ENCODE measurements around the gene CAMK1D. TPM values are rescaled to one million over a fixed set of nuclear protein-coding genes. Genes with fewer than 3 reads are reported as not detected.

CAMK1D gene
- total and polyA plus RNA-seq, 11 donors = 1.4 to 16.0 (median 2.5) TPM

DNA sequence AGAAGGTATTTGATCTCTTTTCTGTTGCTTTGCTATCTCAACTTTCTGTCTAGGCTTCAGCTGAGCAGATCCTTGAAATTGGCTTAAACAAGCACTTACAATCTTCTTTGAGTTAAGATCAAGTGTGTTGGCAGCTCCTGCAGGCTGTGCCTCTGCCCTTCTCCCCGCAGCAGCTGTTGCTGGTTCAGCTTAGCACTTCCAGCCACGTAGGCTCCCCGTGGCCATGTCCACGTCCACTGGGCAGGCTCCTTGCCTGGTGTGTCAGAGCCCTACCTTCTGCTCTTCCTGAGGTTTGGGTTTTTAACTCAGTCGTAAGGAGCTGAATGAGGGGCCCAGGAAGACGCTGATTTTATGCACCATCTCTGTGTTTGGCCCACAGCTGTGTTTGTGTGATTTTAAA lies 47.2 kb downstream of the CAMK1D start:
- Histone ChIP-seq H3K36me3 (no peaks in the 10 kb centered on the region), H3K4me1 (peaks cover 0 to 1% (median 0%) of the 10 kb centered on the region in 12 donors), H3K9me3 (no peaks in the 10 kb centered on the region), H3K4me3 (no peak overlapping the region), H3K27me3 (no peaks in the 10 kb centered on the region), H3K27ac (peak overlapping the region in 1 of 12 donors; percentile 31)
- ATAC-seq (no peak), DNase-seq (no peak)
- WGBS, 4 donors = 73 to 91% (median 86%) methylated on average over 6 of the region's 6 CpGs
- TF ChIP-seq, protein P1, sequence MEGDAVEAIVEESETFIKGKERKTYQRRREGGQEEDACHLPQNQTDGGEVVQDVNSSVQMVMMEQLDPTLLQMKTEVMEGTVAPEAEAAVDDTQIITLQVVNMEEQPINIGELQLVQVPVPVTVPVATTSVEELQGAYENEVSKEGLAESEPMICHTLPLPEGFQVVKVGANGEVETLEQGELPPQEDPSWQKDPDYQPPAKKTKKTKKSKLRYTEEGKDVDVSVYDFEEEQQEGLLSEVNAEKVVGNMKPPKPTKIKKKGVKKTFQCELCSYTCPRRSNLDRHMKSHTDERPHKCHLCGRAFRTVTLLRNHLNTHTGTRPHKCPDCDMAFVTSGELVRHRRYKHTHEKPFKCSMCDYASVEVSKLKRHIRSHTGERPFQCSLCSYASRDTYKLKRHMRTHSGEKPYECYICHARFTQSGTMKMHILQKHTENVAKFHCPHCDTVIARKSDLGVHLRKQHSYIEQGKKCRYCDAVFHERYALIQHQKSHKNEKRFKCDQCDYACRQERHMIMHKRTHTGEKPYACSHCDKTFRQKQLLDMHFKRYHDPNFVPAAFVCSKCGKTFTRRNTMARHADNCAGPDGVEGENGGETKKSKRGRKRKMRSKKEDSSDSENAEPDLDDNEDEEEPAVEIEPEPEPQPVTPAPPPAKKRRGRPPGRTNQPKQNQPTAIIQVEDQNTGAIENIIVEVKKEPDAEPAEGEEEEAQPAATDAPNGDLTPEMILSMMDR (IDR thresholded peaks at IDR 0.05) = no peak
- no peak for TF ChIP-seq POLR2A (IDR thresholded peaks at IDR 0.05)
- intact Hi-C loops (cut with DNase I) = no loop called here

DNA sequence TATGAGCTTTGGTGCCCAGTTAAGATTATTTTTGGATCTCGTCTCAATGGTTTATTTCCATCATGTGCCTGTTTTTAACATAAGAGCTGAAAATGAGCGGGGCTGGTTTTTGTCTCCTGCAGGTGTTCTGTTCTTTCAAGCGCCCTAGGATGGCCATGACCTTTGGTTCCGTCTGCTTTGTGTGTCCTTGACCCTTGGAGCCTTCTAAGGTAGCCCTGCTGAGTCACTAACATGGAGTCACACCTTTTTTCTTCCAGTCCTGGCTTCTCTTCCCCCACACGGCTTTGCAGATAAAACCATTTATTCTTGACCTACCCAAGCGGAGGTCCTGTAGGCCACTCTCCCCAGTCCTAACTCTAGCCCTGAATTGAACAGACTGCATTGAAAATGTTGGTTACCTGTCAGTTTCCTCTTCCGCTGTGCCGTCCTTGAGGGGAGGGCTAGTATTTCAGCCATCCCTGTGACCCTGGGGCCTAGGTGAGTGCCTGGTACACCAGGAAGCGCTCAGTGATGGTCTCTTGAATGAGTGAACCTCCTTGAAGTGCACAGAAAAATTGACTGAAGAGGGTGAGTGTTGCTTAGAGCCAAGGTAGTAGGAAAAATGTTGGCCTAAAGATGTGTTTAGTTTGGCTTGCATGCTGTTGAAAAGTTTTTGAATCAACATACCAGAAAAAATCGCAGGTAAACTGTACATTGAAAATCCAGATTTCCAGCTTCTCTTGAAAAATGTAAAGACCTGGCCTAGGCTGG lies 48.0 kb downstream of the CAMK1D start:
- 89 to 95% (median 92%) methylated on average over 10 of the region's 10 CpGs for WGBS, 4 donors
- no peak for ATAC-seq
- intact Hi-C loops (cut with DNase I) = no loop called here
- Histone ChIP-seq H3K4me3 (no peak overlapping the region), H3K9me3 (no peaks in the 10 kb centered on the region), H3K4me1 (no peaks in the 10 kb centered on the region), H3K27me3 (peaks cover 0 to 6% (median 0%) of the 10 kb centered on the region in 9 donors), H3K36me3 (no peaks in the 10 kb centered on the region), H3K27ac (no peak overlapping the region)
- TF ChIP-seq, protein P1 (IDR thresholded peaks at IDR 0.05) = no peak
- no peak for TF ChIP-seq POLR2A (IDR thresholded peaks at IDR 0.05)
- no peak for DNase-seq

DNA sequence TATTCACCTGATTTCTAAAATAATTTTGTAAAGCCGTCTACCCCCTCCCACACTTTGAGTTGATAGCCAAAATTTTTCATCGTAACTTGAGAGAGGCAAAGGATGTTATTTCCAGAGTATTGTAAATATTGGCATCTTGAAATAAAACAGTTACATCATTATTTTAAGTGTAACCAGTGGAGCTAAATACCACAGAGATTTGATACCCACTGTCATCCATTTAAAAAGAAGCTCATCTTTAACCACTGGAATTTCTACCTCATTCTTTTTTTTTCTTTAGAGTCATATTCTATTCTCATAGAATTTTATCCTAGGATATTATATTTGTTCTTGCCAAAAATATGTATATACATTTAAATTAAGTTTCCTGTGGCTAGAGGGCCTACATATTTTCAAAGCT lies 48.6 kb downstream of the CAMK1D start:
- DNase-seq = no peak
- ATAC-seq = no peak
- no peaks in the 10 kb centered on the region for H3K36me3 ChIP-seq
- H3K27me3 ChIP-seq = peaks cover 0 to 9% (median 0%) of the 10 kb centered on the region in 9 donors
- TF ChIP-seq, protein P1 (IDR thresholded peaks at IDR 0.05) = no peak
- TF ChIP-seq POLR2A (IDR thresholded peaks at IDR 0.05) = no peak
- no peaks in the 10 kb centered on the region for H3K9me3 ChIP-seq
- intact Hi-C loops (cut with DNase I) = no loop called here
- H3K4me1 ChIP-seq = no peaks in the 10 kb centered on the region
- WGBS, 4 donors = 86 to 93% (median 89%) methylated on average over 2 of the region's 2 CpGs
- H3K4me3 ChIP-seq = no peak overlapping the region
- H3K27ac ChIP-seq = no peak overlapping the region

DNA sequence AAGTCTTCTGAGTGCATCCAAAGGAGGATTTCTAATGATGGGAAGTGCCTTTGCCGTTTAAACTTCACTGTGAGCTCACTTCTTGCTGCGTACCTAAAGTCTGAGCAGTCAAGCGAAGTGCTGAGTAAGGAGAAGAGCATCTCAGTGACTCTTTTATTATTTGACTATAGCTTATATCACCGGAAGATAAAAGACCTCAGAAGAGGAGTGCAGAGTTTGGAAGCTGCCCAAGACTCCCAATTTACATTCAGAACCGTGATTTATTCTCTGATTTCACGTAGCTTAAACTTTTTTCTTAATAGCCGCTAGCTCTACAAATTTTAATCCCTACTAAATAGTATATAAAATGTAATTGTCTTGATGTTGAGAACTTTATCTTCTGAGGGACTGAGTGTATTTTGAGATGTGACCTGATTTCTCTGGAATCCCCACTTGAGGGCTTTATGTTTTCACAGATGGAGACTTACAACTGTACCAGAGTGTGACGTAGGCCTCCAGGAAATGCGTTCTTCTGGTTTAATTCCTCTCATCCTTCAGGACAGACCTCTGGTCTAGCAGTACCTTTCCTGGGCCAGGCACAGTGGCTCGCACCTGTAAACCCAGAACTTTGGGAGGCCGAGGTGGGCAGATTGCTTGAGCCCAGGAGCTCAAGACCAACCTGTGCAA lies 51.1 kb downstream of the CAMK1D start:
- Histone ChIP-seq H3K27me3 (peaks cover 0 to 17% (median 0%) of the 10 kb centered on the region in 9 donors), H3K9me3 (no peaks in the 10 kb centered on the region), H3K4me3 (no peak overlapping the region), H3K4me1 (peaks cover 0 to 4% (median 0%) of the 10 kb centered on the region in 12 donors), H3K27ac (no peak overlapping the region), H3K36me3 (no peaks in the 10 kb centered on the region)
- no peak for DNase-seq
- 83 to 89% (median 85%) methylated on average over 11 of the region's 11 CpGs for whole genome bisulfite sequencing, 4 donors
- no peak for ATAC-seq
- intact Hi-C loops (cut with DNase I) = no loop called here
- TF ChIP-seq, protein P1 (IDR thresholded peaks at IDR 0.05) = no peak
- TF ChIP-seq POLR2A (IDR thresholded peaks at IDR 0.05) = no peak

All from heart left ventricle (tissue), 16 donors.